IPS-18a (cell line): ENCODE measurements around the gene GIMAP2.

ENCODE experiments used
- H3K27ac ChIP-seq: one replicate; pipeline ENCODE4 v1.5.1; 2013; ENCODE audit warnings: low read length
- H3K27me3 ChIP-seq: one replicate; pipeline ENCODE4 v1.6.1; 2013; ENCODE audit warnings: mild to moderate bottlenecking, low read length; ENCODE audit not compliant: control insufficient read depth, insufficient read depth
- H3K36me3 ChIP-seq: one replicate; pipeline ENCODE4 v1.6.1; 2013; ENCODE audit warnings: low read depth, low read length; ENCODE audit not compliant: control insufficient read depth
- H3K4me1 ChIP-seq: one replicate; pipeline ENCODE4 v1.6.1; 2013; ENCODE audit warnings: low read depth, low read length; ENCODE audit not compliant: control insufficient read depth
- H3K4me3 ChIP-seq: one replicate; pipeline ENCODE4 v1.5.1; 2013; ENCODE audit warnings: low read length
- H3K9ac ChIP-seq: one replicate; pipeline ENCODE4 v1.6.1; 2013; ENCODE audit warnings: mild to moderate bottlenecking, low read length, moderate library complexity
- H3K9me3 ChIP-seq: one replicate; pipeline ENCODE4 v1.6.1; 2013; ENCODE audit warnings: low read depth, low read length; ENCODE audit not compliant: control insufficient read depth

The GIMAP2 gene

DNA sequence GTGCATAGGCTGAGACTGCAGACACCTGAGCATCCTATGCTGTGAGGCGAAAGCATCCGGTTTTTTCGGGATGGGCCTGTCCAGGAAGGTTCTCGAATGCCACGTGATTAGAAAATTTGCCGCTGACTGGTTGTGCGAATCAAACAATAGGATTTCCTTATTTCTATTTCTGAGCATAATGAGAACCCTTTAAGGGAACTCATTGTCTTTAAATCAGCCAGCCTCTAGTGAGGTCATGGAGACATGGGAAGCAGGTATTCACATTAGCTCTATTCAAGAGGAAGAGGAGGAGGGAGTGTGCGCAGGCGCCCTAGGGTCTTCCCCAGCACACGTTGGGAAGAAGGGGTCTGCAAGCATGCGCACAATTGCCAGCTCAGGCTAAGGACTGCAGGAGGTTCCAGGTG lies 36.5 kb downstream of the GIMAP2 start:
- Histone ChIP-seq H3K4me1 (no peaks in the 10 kb centered on the region), H3K36me3 (no peaks in the 10 kb centered on the region), H3K27me3 (peaks cover 41% of the 10 kb centered on the region), H3K9me3 (no peaks in the 10 kb centered on the region), H3K27ac (no peak overlapping the region), H3K4me3 (no peak overlapping the region), H3K9ac (no peak overlapping the region)

DNA sequence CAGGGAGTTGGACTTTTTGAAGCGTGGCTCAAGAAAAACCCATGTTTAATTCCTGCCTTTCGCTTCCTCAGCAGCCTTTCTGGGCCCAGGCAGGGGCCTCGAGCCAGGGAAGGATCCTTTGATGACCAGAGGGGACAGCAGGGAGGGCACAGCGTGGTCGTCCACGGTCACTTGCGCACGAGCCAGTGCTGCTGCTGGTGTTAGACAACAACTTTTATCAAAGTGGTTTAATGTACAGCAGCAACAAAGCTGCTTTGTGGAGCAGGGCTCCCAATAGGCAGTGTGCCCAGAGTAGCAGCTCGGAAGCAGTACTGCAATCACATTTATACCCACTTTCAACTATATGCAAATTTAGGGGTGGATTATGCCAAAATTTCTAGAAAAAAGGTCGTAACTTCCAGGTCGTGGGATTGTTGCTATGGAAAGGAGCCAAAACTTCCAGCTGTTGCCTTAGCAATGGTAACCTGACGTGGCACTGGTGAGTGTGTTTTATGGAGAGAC lies 37.0 kb downstream of the GIMAP2 start:
- no peak overlapping the region for H3K9ac ChIP-seq
- no peaks in the 10 kb centered on the region for H3K9me3 ChIP-seq
- H3K4me1 ChIP-seq = no peaks in the 10 kb centered on the region
- H3K36me3 ChIP-seq = no peaks in the 10 kb centered on the region
- no peak overlapping the region for H3K4me3 ChIP-seq
- peaks cover 41% of the 10 kb centered on the region for H3K27me3 ChIP-seq
- no peak overlapping the region for H3K27ac ChIP-seq

DNA sequence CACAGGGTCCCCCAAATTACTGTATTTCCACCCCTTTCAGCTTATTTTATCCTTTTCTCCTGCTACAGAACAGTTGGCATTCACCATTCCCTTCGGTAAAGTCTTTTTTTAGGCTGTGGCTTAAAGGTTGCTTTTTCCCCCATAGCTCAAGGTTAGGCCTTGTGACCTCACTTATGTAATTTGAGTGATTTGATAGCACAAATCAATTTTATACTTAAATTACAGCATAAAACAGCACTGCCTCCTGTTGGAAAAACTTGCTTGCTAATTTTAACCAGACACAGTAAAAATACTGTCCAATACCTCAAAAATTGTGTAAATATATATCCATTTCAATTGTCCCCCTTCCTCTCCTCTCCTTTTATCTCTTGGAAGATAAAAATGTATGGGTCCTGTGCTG lies 38.0 kb downstream of the GIMAP2 start:
- Histone ChIP-seq H3K9ac (no peak overlapping the region), H3K9me3 (no peaks in the 10 kb centered on the region), H3K27me3 (peaks cover 45% of the 10 kb centered on the region), H3K36me3 (no peaks in the 10 kb centered on the region), H3K4me3 (no peak overlapping the region), H3K4me1 (no peaks in the 10 kb centered on the region), H3K27ac (no peak overlapping the region)

DNA sequence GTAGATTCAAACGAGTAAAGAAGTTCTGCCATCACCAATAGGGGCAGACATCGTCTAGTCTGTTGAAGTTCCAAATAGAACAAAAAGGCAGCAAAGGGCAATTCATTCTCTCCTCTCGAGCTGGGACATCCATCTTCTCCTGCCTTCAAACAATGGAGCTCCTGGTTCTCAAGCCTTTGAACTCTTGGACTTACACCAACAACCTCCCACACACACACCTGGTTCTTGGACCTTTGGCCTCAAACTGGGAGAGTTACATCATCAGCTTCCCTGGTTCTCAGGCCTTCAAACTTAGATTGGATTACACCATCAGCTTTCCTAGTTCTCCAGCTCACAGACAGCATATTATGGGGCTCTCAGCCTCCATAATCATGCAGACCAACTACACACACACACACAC lies 41.9 kb downstream of the GIMAP2 start:
- H3K27me3 ChIP-seq = peaks cover 77% of the 10 kb centered on the region
- no peak overlapping the region for H3K9ac ChIP-seq
- H3K9me3 ChIP-seq = no peaks in the 10 kb centered on the region
- H3K36me3 ChIP-seq = no peaks in the 10 kb centered on the region
- H3K4me1 ChIP-seq = no peaks in the 10 kb centered on the region
- no peak overlapping the region for H3K27ac ChIP-seq
- H3K4me3 ChIP-seq = no peak overlapping the region

GRCh38 chr7:150728011-150728410 lies 42.5 kb downstream of the GIMAP2 start:
- Histone ChIP-seq H3K4me3 (no peak overlapping the region), H3K9ac (no peak overlapping the region), H3K9me3 (no peaks in the 10 kb centered on the region), H3K4me1 (no peaks in the 10 kb centered on the region), H3K27me3 (peaks cover 77% of the 10 kb centered on the region), H3K36me3 (no peaks in the 10 kb centered on the region), H3K27ac (no peak overlapping the region)

- H3K36me3 ChIP-seq = no peaks in the 10 kb centered on the region
- no peaks in the 10 kb centered on the region for H3K9me3 ChIP-seq
- no peak overlapping the region for H3K27ac ChIP-seq
- H3K27me3 ChIP-seq = peaks cover 79% of the 10 kb centered on the region
- H3K4me1 ChIP-seq = no peaks in the 10 kb centered on the region
- no peak overlapping the region for H3K9ac ChIP-seq
- H3K4me3 ChIP-seq = no peak overlapping the region
Observed at GRCh38 chr7:150728609-150729008, 43.1 kb downstream of the GIMAP2 start.

DNA sequence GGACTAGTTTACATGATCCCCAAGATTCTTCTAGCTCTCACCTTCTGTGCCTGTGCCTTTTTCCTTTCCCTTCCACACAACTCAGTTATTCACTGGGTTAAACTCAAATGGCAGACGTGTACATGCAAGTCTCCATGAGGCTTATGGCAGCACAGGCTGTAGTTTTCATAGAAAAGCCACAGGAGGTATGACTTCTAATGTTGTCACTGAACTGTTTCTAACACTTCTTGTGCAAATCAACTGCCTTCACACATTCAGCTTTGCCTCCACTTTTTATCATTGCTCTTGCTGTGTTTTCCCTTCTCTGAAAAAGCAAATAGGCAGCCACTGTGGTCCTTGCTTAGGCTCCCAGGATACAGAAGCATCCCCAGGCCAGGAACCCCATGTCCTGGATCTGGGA lies 46.4 kb downstream of the GIMAP2 start:
- Histone ChIP-seq H3K4me1 (peaks cover 5% of the 10 kb centered on the region), H3K4me3 (no peak overlapping the region), H3K27ac (no peak overlapping the region), H3K36me3 (no peaks in the 10 kb centered on the region), H3K9me3 (no peaks in the 10 kb centered on the region), H3K27me3 (peaks cover 98% of the 10 kb centered on the region), H3K9ac (no peak overlapping the region)

DNA sequence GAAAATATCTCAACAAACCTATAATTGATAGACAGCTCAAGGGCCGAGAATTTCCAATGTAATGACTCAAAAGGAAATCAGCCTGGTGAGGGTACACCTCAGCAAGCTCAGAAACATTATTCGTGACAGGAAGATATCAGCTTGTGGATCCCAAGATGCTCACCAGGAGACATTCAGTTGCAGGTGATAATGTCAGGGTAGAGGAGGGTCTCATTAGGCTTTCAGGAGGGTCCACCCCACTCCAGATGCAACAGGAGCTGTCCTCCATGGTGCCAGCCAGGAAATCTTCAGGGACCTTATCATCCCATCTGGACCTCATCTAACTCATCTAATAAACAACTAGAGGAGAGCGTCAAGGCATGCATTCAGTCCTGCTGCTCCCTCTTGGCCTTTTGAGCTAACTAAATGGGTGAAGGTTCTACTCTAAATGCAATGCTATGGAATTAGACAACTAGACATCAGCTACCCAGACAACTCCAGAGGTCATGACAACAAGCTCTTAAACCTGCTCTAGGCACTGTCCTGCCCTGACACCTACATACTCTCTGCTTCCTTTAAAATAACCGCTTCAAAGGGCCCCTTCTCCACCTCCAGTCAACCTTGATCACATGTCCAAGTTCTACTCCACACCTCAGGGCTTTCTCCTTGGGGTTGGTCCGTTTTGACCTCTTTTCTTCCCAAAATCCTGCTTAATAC lies 47.4 kb downstream of the GIMAP2 start:
- Histone ChIP-seq H3K9ac (no peak overlapping the region), H3K27ac (no peak overlapping the region), H3K4me3 (no peak overlapping the region), H3K27me3 (peaks cover 98% of the 10 kb centered on the region), H3K36me3 (no peaks in the 10 kb centered on the region), H3K9me3 (no peaks in the 10 kb centered on the region), H3K4me1 (peaks cover 5% of the 10 kb centered on the region)

GRCh38 chr7:150733482-150734095 lies 48.1 kb downstream of the GIMAP2 start:
- Histone ChIP-seq H3K9ac (no peak overlapping the region), H3K27me3 (peaks cover 98% of the 10 kb centered on the region), H3K36me3 (no peaks in the 10 kb centered on the region), H3K4me1 (peaks cover 5% of the 10 kb centered on the region), H3K27ac (no peak overlapping the region), H3K4me3 (no peak overlapping the region), H3K9me3 (no peaks in the 10 kb centered on the region)

DNA sequence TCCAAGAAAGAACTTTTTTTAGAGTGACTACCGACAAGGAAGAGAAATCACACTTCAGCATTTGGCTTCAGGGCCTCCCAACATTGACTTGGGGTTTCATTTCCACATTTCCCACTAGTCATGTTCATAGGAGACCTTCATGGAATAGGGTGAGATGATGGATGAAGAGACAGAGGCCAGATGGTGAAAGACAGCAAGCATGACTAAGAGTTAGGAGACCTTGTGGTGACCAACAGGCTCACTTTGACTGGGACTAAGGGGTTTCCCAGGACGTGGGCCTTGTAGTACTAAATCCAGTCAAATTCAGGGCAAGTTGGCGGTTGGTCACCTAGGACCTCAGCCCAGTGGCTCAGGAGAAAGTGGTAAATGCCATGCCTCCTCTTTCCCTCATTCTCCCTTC lies 48.7 kb downstream of the GIMAP2 start:
- Histone ChIP-seq H3K27me3 (peaks cover 100% of the 10 kb centered on the region), H3K27ac (no peak overlapping the region), H3K4me3 (no peak overlapping the region), H3K36me3 (no peaks in the 10 kb centered on the region), H3K9me3 (no peaks in the 10 kb centered on the region), H3K9ac (no peak overlapping the region), H3K4me1 (peaks cover 5% of the 10 kb centered on the region)

DNA sequence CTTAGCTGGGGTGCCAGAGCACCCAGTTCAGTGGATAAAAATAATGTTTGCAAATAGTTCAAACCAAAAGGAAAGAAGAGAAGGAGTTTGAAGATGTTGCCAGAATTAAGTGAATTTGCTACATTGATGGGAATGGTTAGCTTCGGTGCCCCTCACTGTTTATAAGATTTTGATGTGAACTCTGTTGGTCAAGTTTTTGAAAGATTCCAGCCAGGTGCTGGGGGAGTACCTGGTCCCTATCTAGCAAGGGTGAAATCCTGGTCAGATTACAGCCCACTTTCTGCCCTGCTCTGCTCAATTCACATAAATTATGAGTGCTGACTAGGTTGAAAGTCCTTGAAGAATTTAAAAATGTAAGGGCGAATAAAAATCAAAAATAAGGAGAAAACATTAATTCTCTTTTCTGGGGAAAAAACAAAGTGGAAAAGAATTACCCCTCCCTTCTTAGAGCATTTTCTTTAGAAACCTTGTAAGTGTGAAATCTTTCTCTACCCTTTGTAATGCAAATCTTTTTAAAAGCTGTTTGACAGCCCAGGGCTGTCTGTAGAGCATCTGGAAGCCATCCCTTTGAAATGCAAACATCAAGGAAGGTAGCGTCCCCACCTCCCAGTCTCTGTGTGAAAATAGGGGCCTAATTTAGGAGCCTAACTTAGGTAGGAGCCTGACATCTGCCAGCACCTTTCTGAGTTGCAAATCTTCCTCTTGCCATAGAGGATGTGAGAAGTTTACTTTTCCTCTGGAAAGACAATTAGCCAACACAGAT lies 50.3 kb downstream of the GIMAP2 start:
- Histone ChIP-seq H3K27me3 (peaks cover 100% of the 10 kb centered on the region), H3K27ac (no peak overlapping the region)

More for the DNA sequence above, 50.3 kb downstream of the GIMAP2 start:
- H3K9me3 ChIP-seq = no peaks in the 10 kb centered on the region
- peaks cover 5% of the 10 kb centered on the region for H3K4me1 ChIP-seq
- no peak overlapping the region for H3K4me3 ChIP-seq
- no peak overlapping the region for H3K9ac ChIP-seq
- H3K36me3 ChIP-seq = no peaks in the 10 kb centered on the region
